Measurements from ENCODE around the gene LBH. TPM values are rescaled to one million over a fixed set of nuclear protein-coding genes. Genes with fewer than 3 reads are reported as not detected.

The LBH gene
- total RNA-seq, 6 experiments from 2014 or later = 4.3 to 17.6 (median 9.5) TPM

- WGBS (ENCODE audit: insufficient coverage, low coverage, low lambda C conversion rate, missing lambda C conversion rate) = 89% methylated on average over 3 of the region's 5 CpGs
- TF ChIP-seq CTCF (IDR thresholded peaks at IDR 0.05) (no peak), POLR2A (IDR thresholded peaks at IDR 0.05) (no peak)
- no peak overlapping the region for H3K4me3 ChIP-seq
- no peaks in the 10 kb centered on the region for H3K27me3 ChIP-seq
- intact Hi-C loops (cut with DNase I) = no loop called here
- no peaks in the 10 kb centered on the region for H3K4me1 ChIP-seq
- H3K36me3 ChIP-seq = no peaks in the 10 kb centered on the region
- no peak overlapping the region for H3K27ac ChIP-seq
- ATAC-seq (no peak), DNase-seq (no peak)
- no peaks in the 10 kb centered on the region for H3K9me3 ChIP-seq
Measured at GRCh38 chr2:30294133-30294532, 62.8 kb downstream of the LBH start.

GRCh38 chr2:30296496-30296895, 65.2 kb downstream of the LBH start:
- no peaks in the 10 kb centered on the region for H3K9me3 ChIP-seq
- H3K36me3 ChIP-seq = no peaks in the 10 kb centered on the region
- no peaks in the 10 kb centered on the region for H3K27me3 ChIP-seq
- ATAC-seq = no peak
- no peak overlapping the region for H3K27ac ChIP-seq
- no peak for TF ChIP-seq POLR2A (IDR thresholded peaks at IDR 0.05)
- no peak for TF ChIP-seq CTCF (IDR thresholded peaks at IDR 0.05)
- no peak for DNase-seq
- H3K4me1 ChIP-seq = no peaks in the 10 kb centered on the region
- intact Hi-C loops (cut with DNase I) = no loop called here
- no peak overlapping the region for H3K4me3 ChIP-seq

GRCh38 chr2:30298302-30298701, 67.0 kb downstream of the LBH start:
- no peaks in the 10 kb centered on the region for H3K36me3 ChIP-seq
- TF ChIP-seq POLR2A (IDR thresholded peaks at IDR 0.05) (no peak), CTCF (IDR thresholded peaks at IDR 0.05) (no peak)
- WGBS (ENCODE audit: insufficient coverage, low coverage, low lambda C conversion rate, missing lambda C conversion rate) = 72% methylated on average over 6 of the region's 6 CpGs
- no peak overlapping the region for H3K4me3 ChIP-seq
- no peaks in the 10 kb centered on the region for H3K9me3 ChIP-seq
- DNase-seq = no peak
- intact Hi-C loops (cut with DNase I) = no loop called here
- ATAC-seq = no peak
- no peaks in the 10 kb centered on the region for H3K4me1 ChIP-seq
- no peaks in the 10 kb centered on the region for H3K27me3 ChIP-seq
- no peak overlapping the region for H3K27ac ChIP-seq

GRCh38 chr2:30300122-30300455, 68.8 kb downstream of the LBH start:
- no peaks in the 10 kb centered on the region for H3K9me3 ChIP-seq
- no peaks in the 10 kb centered on the region for H3K4me1 ChIP-seq
- ATAC-seq (no peak), DNase-seq (no peak)
- intact Hi-C loops (cut with DNase I) = no loop called here
- no peak overlapping the region for H3K4me3 ChIP-seq
- no peaks in the 10 kb centered on the region for H3K27me3 ChIP-seq
- TF ChIP-seq POLR2A (IDR thresholded peaks at IDR 0.05) (no peak), CTCF (IDR thresholded peaks at IDR 0.05) (no peak)
- 34% methylated on average over 3 of the region's 3 CpGs for WGBS (ENCODE audit: insufficient coverage, low coverage, low lambda C conversion rate, missing lambda C conversion rate)
- H3K36me3 ChIP-seq = no peaks in the 10 kb centered on the region
- H3K27ac ChIP-seq = no peak overlapping the region

- TF ChIP-seq POLR2A (IDR thresholded peaks at IDR 0.05) (no peak), CTCF (IDR thresholded peaks at IDR 0.05) (no peak)
- intact Hi-C loops (cut with DNase I) = no loop called here
- Histone ChIP-seq H3K27me3 (no peaks in the 10 kb centered on the region), H3K4me1 (no peaks in the 10 kb centered on the region), H3K36me3 (no peaks in the 10 kb centered on the region), H3K27ac (no peak overlapping the region), H3K9me3 (no peaks in the 10 kb centered on the region), H3K4me3 (no peak overlapping the region)
- ATAC-seq = peak in 3 of 4 donors; percentile 22 to 30 (median 30)
- 69% methylated on average over 6 of the region's 6 CpGs for WGBS (ENCODE audit: insufficient coverage, low coverage, low lambda C conversion rate, missing lambda C conversion rate)
- no peak for DNase-seq
Measured at GRCh38 chr2:30300456-30301221, 69.3 kb downstream of the LBH start.

Measured in right lobe of liver (tissue), 6 donors.